ENCODE data around the gene RTN4RL1. TPM values are rescaled to one million over a fixed set of nuclear protein-coding genes. Genes with fewer than 3 reads are reported as not detected.

The RTN4RL1 gene
- total and polyA plus RNA-seq, 2 of the 13 experiments (the other 11 are each of a cell fraction or from before 2014, with no cell fraction given), result 0.01 TPM; not detected in 1

DNA sequence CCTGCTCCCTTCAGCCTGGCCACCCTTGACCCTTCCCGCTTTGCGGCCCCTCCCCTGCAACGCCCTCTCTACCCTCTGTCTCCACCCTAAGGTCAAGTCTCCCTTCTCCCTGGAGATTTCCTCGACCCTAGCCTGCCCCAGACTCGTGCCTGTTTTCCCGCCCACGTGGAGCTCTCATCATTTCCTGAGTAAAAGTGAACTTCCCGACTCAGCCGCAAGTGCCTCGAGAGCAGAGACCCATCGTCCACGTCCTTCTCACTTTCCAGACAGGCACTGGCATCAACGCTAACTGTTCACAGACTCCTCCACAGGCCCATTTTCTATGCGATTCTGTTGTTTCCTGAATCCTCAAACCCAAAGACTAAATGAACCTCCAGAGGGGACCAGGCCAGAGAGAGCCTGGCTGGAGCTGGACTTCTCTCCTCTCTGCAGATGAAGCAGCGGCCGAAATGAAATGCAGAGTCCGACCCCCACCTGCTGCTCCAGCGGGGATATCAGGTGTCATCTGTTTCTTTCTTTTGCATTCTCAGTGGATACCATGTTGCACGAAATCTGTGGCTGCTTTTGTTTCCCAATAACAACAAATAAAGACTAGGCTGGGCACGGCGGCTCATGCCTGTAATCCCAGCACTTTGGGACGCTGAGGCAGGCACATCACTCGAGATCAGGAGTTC, 52.5 kb downstream of the RTN4RL1 start:
- POLR2A ChIA-PET, result no interaction called here
- in situ Hi-C loops (cut with HindIII; ENCODE audit: extremely low pct_ligation_motif_present, low pct_unique_long_range_greater_than_20kb), result no loop called here
- peaks cover 1 to 29% of the 10 kb centered on the region in 2 experiments; a peak in 4 of 5 replicates for H3K27me3 ChIP-seq (ENCODE audit: control insufficient read depth in 1 of 2, insufficient read depth in 2 of 2, low read length in 2 of 2)
- H3K9me3 ChIP-seq (ENCODE audit: low read length), result no peaks in the 10 kb centered on the region
- BruUV-seq (replicated peaks), result no TSS peak
- peaks cover 57% of the 10 kb centered on the region for H3K4me1 ChIP-seq (ENCODE audit: insufficient read depth, low read length)
- CTCF ChIA-PET (ENCODE audit: low intra/inter-chr PET ratio, low total read pairs), result no interaction called here
- intact Hi-C loops (cut with micrococcal nuclease; ENCODE audit: unreplicated experiment), result loop anchor here (10.0 kb wide), 1 partner anchor 52 kb away; the partner anchor contains the start of gene RTN4RL1
- ATAC-seq, result peak; percentile 21; the same call in 2 of the 3 replicates
- H3K4me2 ChIP-seq (ENCODE audit: low read depth, low read length), result peak overlapping the region; percentile 34
- no peaks in the 10 kb centered on the region for H4K20me1 ChIP-seq (ENCODE audit: insufficient read depth, low read length)
- H3K36me3 ChIP-seq (replicated peaks in 1 of 2; ENCODE audit: control insufficient read depth in 1 of 2, insufficient read depth in 2 of 2, low read length in 2 of 2), result no peaks in the 10 kb centered on the region
- no peaks in the 10 kb centered on the region for H3K79me2 ChIP-seq (ENCODE audit: insufficient read depth, low read length)
- H3K27ac ChIP-seq (ENCODE audit: extremely low read length, insufficient read depth, low read length), result no peak overlapping the region
- FAIRE-seq, result no peak
- H3K9ac ChIP-seq (ENCODE audit: insufficient read depth, low read depth, low read length), result no peak overlapping the region
- DNase-seq (ENCODE audit: low spot score), result no peak
- WGBS (ENCODE audit: low lambda C conversion rate), result 13% methylated on average over 21 of the region's 23 CpGs
- no peak overlapping the region for H3K4me3 ChIP-seq (replicated peaks in 1 of 3; ENCODE audit: insufficient read depth in 1 of 3, low read depth in 2 of 3, low read length in 3 of 3)
- no peak overlapping the region for H2AFZ ChIP-seq (ENCODE audit: low read length)
- no peak for TF ChIP-seq JUNB (CRISPR knock-in tag; IDR thresholded peaks at IDR 0.05; ENCODE audit: borderline replicate concordance)
- no peak for TF ChIP-seq FOXM1 (CRISPR knock-in tag; IDR thresholded peaks at IDR 0.05)
- TF ChIP-seq ZNF33B (CRISPR knock-in tag; IDR thresholded peaks at IDR 0.05), result no peak
- TF ChIP-seq SRSF4 (IDR thresholded peaks at IDR 0.05; ENCODE audit: low read depth, low read length, poor library complexity, severe bottlenecking), result no peak
- TF ChIP-seq ZSCAN21 (CRISPR knock-in tag; IDR thresholded peaks at IDR 0.05; ENCODE audit: borderline replicate concordance), result no peak
- TF ChIP-seq, protein P1, sequence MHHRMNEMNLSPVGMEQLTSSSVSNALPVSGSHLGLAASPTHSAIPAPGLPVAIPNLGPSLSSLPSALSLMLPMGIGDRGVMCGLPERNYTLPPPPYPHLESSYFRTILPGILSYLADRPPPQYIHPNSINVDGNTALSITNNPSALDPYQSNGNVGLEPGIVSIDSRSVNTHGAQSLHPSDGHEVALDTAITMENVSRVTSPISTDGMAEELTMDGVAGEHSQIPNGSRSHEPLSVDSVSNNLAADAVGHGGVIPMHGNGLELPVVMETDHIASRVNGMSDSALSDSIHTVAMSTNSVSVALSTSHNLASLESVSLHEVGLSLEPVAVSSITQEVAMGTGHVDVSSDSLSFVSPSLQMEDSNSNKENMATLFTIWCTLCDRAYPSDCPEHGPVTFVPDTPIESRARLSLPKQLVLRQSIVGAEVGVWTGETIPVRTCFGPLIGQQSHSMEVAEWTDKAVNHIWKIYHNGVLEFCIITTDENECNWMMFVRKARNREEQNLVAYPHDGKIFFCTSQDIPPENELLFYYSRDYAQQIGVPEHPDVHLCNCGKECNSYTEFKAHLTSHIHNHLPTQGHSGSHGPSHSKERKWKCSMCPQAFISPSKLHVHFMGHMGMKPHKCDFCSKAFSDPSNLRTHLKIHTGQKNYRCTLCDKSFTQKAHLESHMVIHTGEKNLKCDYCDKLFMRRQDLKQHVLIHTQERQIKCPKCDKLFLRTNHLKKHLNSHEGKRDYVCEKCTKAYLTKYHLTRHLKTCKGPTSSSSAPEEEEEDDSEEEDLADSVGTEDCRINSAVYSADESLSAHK (CRISPR knock-in tag; IDR thresholded peaks at IDR 0.05; ENCODE audit: borderline replicate concordance), result no peak
- TF ChIP-seq ZNF629 (CRISPR knock-in tag; conservative IDR thresholded peaks at IDR 0.05), result no peak
- TF ChIP-seq, protein P2, sequence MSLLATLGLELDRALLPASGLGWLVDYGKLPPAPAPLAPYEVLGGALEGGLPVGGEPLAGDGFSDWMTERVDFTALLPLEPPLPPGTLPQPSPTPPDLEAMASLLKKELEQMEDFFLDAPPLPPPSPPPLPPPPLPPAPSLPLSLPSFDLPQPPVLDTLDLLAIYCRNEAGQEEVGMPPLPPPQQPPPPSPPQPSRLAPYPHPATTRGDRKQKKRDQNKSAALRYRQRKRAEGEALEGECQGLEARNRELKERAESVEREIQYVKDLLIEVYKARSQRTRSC (CRISPR knock-in tag; IDR thresholded peaks at IDR 0.05; ENCODE audit: low read depth), result no peak
- TF ChIP-seq RBAK (CRISPR knock-in tag; IDR thresholded peaks at IDR 0.05), result no peak
- TF ChIP-seq ZNF776 (CRISPR knock-in tag; IDR thresholded peaks at IDR 0.05), result no peak
- TF ChIP-seq ZNF510 (CRISPR knock-in tag; IDR thresholded peaks at IDR 0.05; ENCODE audit: low read depth), result no peak
- TF ChIP-seq RARA (CRISPR knock-in tag; IDR thresholded peaks at IDR 0.05), result no peak
- TF ChIP-seq ZFY (CRISPR knock-in tag; IDR thresholded peaks at IDR 0.05), result no peak; the same call in 1 of the 2 replicates
- no peak for TF ChIP-seq ZNF549 (CRISPR knock-in tag; IDR thresholded peaks at IDR 0.05)
- TF ChIP-seq RFXAP (CRISPR knock-in tag; IDR thresholded peaks at IDR 0.05; ENCODE audit: borderline replicate concordance), result no peak
- peak; percentile 21; the same call in 1 of the 2 replicates for TF ChIP-seq ZFX (CRISPR knock-in tag; IDR thresholded peaks at IDR 0.05; ENCODE audit: low read depth)
- no peak for TF ChIP-seq RXRB (CRISPR knock-in tag; IDR thresholded peaks at IDR 0.05; ENCODE audit: borderline replicate concordance)
- no peak for TF ChIP-seq KMT2B (CRISPR knock-in tag; IDR thresholded peaks at IDR 0.05)
- TF ChIP-seq ZNF652 (CRISPR knock-in tag; IDR thresholded peaks at IDR 0.05; ENCODE audit: borderline replicate concordance, low read depth), result no peak
- no peak for TF ChIP-seq CHD4 (IDR thresholded peaks at IDR 0.05; ENCODE audit: borderline replicate concordance, low read length)
- TF ChIP-seq PHF21A (CRISPR knock-in tag; IDR thresholded peaks at IDR 0.05), result no peak
- TF ChIP-seq ZNF329 (CRISPR knock-in tag; IDR thresholded peaks at IDR 0.05; ENCODE audit: low read depth), result no peak
- TF ChIP-seq ZNF678 (CRISPR knock-in tag; IDR thresholded peaks at IDR 0.05), result no peak
- TF ChIP-seq TOE1 (CRISPR knock-in tag; IDR thresholded peaks at IDR 0.05), result no peak
- no peak for TF ChIP-seq ELF4 (CRISPR knock-in tag; IDR thresholded peaks at IDR 0.05; ENCODE audit: borderline replicate concordance)

Measured in HepG2 (cell line).